ENCODE results near the gene ISG20L2.

The ISG20L2 gene

GRCh38 chr1:156747742-156748669, 19.4 kb upstream of the ISG20L2 start:
- DNase-seq (ENCODE audit: extremely low read depth, low read depth): no peak
- no peak for TF ChIP-seq CTCF (IDR thresholded peaks at IDR 0.05; ENCODE audit: low read depth, low read length, missing control alignments)
- H3K4me3 ChIP-seq (replicated peaks; ENCODE audit: low read depth, low read length): peak overlapping the region; percentile 94

- peak overlapping the region; percentile 94 for H3K4me3 ChIP-seq (replicated peaks; ENCODE audit: low read depth, low read length)
- DNase-seq (ENCODE audit: extremely low read depth, low read depth): peak; percentile 81
- TF ChIP-seq CTCF (IDR thresholded peaks at IDR 0.05; ENCODE audit: low read depth, low read length, missing control alignments): peak; percentile 33
These were observed 18.4 kb upstream of the ISG20L2 start for GRCh38 chr1:156746728-156747631.

GRCh38 chr1:156746406-156746727, 17.8 kb upstream of the ISG20L2 start:
- DNase-seq (ENCODE audit: extremely low read depth, low read depth): no peak
- peak overlapping the region; percentile 94 for H3K4me3 ChIP-seq (replicated peaks; ENCODE audit: low read depth, low read length)
- TF ChIP-seq CTCF (IDR thresholded peaks at IDR 0.05; ENCODE audit: low read depth, low read length, missing control alignments): no peak

GRCh38 chr1:156745881-156746280, 17.3 kb upstream of the ISG20L2 start:
- no peak for DNase-seq (ENCODE audit: extremely low read depth, low read depth)
- no peak for TF ChIP-seq CTCF (IDR thresholded peaks at IDR 0.05; ENCODE audit: low read depth, low read length, missing control alignments)
- H3K4me3 ChIP-seq (replicated peaks; ENCODE audit: low read depth, low read length): peak overlapping the region; percentile 94

GRCh38 chr1:156744786-156745419, 16.3 kb upstream of the ISG20L2 start:
- no peak for DNase-seq (ENCODE audit: extremely low read depth, low read depth)
- no peak for TF ChIP-seq CTCF (IDR thresholded peaks at IDR 0.05; ENCODE audit: low read depth, low read length, missing control alignments)
- H3K4me3 ChIP-seq (replicated peaks; ENCODE audit: low read depth, low read length): no peak overlapping the region

GRCh38 chr1:156744344-156744743, 15.8 kb upstream of the ISG20L2 start:
- no peak for DNase-seq (ENCODE audit: extremely low read depth, low read depth)
- TF ChIP-seq CTCF (IDR thresholded peaks at IDR 0.05; ENCODE audit: low read depth, low read length, missing control alignments): no peak
- H3K4me3 ChIP-seq (replicated peaks; ENCODE audit: low read depth, low read length): no peak overlapping the region
